Lower lobe of right lung (tissue), 2 donors: Measurements from ENCODE around the gene SPDYE2. TPM values are rescaled to one million over a fixed set of nuclear protein-coding genes. Genes with fewer than 3 reads are reported as not detected.
"Not testable (repeated sequence)": the region's sequence is repeated elsewhere in the genome, so short reads cannot be mapped to it uniquely, and the experiment has no call there.

Source experiments
- ATAC-seq, 2 donors: fragments of 200-7000 bp; cut with Tn5 transposase; one replicate each; pipeline ENCODE4 v1.9.1; 2020 to 2022; ENCODE audit warnings: mild to moderate bottlenecking in 2 of 2, moderate library complexity in 2 of 2
- DNase-seq: peaks from one replicate; pipeline ENCODE4 v3.0.0-alpha.2; 2020
- H3K27ac ChIP-seq: fragments of 200-600 bp; one replicate; pipeline ENCODE4 v1.8.0; 2022
- H3K27me3 ChIP-seq: fragments of 200-600 bp; one replicate; pipeline ENCODE4 v1.8.0; 2022; ENCODE audit warnings: low read depth
- H3K36me3 ChIP-seq: fragments of 200-600 bp; one replicate; pipeline ENCODE4 v1.8.0; 2022; ENCODE audit warnings: mild to moderate bottlenecking
- H3K4me1 ChIP-seq: fragments of 200-600 bp; one replicate; pipeline ENCODE4 v1.8.0; 2022
- H3K4me3 ChIP-seq: fragments of 200-600 bp; one replicate; pipeline ENCODE4 v1.8.0; 2022; ENCODE audit warnings: mild to moderate bottlenecking
- H3K9me3 ChIP-seq: fragments of 200-600 bp; one replicate; pipeline ENCODE4 v1.8.0; 2022
- intact Hi-C: fragments of 100-400 bp; cut with DNase I; formaldehyde crosslinking; loops from one replicate; pipeline ENCODE4 v1.11.0; 2022
- total RNA-seq: library from RNA; stranded (reverse); fragmentation: NEBNext Ultra II Directional; extraction: Animal tissue kit (Norgen Biotek cat#: 25700); gene quantifications from one replicate; pipeline ENCODE4 v1.2.1, GENCODE V29; 2021
- TF ChIP-seq, protein P1 (sequence below): fragments of 200-600 bp; IDR thresholded peaks from one replicate; pipeline ENCODE4 v1.8.0; 2022; ENCODE audit warnings: antibody characterized with exemption, mild to moderate bottlenecking
- donor health status: DM: no; HTN: yes; CAD: no; lungs with severe emphysema.

The SPDYE2 gene
- total RNA-seq, 1 donor from 2014 or later, result not detected

- intact Hi-C loops, H3K27ac ChIP-seq, H3K9me3 ChIP-seq, H3K4me3 ChIP-seq, H3K4me1 ChIP-seq, ATAC-seq, H3K27me3 ChIP-seq: not testable (repeated sequence)
- peaks cover 17% of the 10 kb centered on the region for H3K36me3 ChIP-seq
- DNase-seq, result peak; percentile 45
These were observed 17.6 kb downstream of the SPDYE2 start for GRCh38 chr7:102568620-102569019.

DNA sequence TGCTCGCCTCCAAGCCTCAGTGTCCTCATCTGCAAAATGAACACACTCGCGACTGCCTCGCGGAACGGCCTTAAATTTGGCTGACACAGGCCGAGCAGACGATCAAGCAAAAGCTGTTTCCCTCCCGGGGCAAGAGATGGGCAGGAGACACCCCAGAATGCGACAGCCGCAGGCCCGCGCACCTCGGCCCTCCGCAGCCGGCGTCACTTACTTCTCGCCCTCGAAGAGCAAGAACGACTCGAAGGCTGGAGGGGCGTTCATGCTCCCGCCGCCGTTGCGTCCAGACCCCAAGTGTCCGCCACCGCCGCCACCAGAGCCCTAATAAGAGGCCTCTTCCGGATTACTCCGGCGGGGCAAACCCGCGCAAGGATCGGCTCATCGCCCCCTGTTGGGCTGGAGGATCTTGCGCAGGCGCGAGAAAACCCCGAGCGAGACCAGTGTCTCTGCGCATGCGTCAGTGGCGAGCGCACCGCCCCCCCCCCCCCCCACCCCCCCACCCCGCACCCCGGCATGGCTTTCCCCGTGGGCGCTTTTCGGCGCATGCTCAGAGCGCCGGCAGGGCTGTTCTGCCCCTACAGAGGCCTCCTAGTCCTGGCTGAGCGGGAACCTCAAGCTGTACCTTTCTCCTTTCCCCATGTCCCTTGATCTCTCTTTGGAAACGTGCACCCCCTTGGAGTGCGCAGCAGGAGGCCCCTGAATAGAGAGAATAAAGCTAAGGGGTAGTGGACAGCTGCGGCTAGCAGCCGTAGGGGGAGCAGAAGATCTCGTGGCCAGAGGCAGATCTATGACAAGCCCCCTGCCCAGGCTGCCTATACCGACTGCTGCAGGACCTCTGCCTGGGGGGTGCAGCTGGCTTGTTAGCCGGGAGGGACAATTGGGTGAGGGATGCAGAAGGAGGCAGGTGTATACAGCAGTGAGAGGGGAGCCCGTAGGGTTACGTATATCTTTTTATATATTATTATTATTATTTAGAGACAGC is 21.5 kb downstream of the SPDYE2 start, which contains the start of gene POLR2J3:
TSS of gene POLR2J3 (minus strand) at position 323 of the 979 bp plus-strand sequence. CDS start at position 261, 62 bp downstream.
- H3K9me3 ChIP-seq, H3K36me3 ChIP-seq, intact Hi-C loops, H3K27me3 ChIP-seq, H3K4me1 ChIP-seq: not testable (repeated sequence)
- ATAC-seq (peak; percentile 97 to 98), DNase-seq (peak; percentile 98)
- Histone ChIP-seq H3K27ac (peak within 1 kb of the TSS; percentile 82), H3K4me3 (peak within 1 kb of the TSS; percentile 67)
- TF ChIP-seq, protein P1, sequence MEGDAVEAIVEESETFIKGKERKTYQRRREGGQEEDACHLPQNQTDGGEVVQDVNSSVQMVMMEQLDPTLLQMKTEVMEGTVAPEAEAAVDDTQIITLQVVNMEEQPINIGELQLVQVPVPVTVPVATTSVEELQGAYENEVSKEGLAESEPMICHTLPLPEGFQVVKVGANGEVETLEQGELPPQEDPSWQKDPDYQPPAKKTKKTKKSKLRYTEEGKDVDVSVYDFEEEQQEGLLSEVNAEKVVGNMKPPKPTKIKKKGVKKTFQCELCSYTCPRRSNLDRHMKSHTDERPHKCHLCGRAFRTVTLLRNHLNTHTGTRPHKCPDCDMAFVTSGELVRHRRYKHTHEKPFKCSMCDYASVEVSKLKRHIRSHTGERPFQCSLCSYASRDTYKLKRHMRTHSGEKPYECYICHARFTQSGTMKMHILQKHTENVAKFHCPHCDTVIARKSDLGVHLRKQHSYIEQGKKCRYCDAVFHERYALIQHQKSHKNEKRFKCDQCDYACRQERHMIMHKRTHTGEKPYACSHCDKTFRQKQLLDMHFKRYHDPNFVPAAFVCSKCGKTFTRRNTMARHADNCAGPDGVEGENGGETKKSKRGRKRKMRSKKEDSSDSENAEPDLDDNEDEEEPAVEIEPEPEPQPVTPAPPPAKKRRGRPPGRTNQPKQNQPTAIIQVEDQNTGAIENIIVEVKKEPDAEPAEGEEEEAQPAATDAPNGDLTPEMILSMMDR, result peak; percentile 67

- ATAC-seq, H3K27me3 ChIP-seq, H3K4me1 ChIP-seq, H3K9me3 ChIP-seq, H3K27ac ChIP-seq, H3K4me3 ChIP-seq, H3K36me3 ChIP-seq, intact Hi-C loops, DNase-seq: not testable (repeated sequence)
These were observed 23.6 kb downstream of the SPDYE2 start for GRCh38 chr7:102574607-102575006.

GRCh38 chr7:102576363-102576762 is 25.3 kb downstream of the SPDYE2 start:
- H3K27me3 ChIP-seq, H3K4me1 ChIP-seq, H3K9me3 ChIP-seq, H3K4me3 ChIP-seq, intact Hi-C loops, H3K36me3 ChIP-seq, DNase-seq, H3K27ac ChIP-seq, ATAC-seq: not testable (repeated sequence)

DNA sequence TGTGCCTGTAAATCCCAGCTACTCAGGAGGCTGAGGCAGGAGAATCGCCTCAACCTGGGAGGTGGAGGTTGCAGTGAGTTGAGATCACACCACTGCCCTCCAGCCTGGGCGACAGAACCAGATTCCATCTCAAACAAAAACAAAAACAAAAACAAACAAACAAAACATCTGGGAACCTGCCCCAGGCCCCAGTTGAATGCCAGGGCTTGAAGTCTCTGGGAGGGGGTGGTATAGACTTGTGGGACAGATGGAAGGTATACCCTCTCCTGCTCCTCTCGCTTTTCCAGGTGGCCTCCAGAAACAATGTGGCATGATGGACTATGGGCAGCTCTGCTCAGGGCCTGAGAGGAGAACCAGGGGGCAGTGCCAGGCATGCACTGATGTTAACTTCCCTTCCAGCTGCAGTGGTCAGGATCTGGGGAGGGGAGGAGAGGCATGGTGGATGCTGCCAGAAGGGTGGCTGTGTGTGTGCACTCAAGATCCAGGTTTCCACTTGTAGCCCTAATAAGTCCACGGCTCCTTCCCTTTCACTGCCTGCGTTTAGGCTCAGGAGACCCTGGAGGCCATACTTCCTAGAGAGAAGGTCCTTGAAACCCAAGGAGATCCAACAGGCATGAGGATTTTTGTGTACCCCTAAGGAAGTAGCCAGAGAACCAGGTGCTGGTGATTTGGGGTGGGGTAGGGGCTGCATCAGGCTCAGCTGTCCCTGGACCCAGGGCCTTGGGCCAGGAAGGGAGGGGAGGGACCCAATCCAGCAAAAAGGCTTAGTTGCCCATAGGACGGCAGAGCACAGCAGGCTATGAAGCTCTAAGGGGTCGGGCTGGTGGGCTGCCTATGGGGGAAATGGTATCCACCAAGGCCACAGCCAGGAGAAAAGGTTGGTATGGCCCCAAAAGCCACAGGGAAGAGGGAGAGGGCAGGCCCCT is 26.6 kb downstream of the SPDYE2 start:
- DNase-seq (peak; percentile 15), ATAC-seq (peak in 1 of 2 donors; percentile 21)

GRCh38 chr7:102578486-102578885 is 27.5 kb downstream of the SPDYE2 start:
- intact Hi-C loops, H3K27me3 ChIP-seq, H3K9me3 ChIP-seq, H3K4me1 ChIP-seq, H3K36me3 ChIP-seq, H3K27ac ChIP-seq, H3K4me3 ChIP-seq: not testable (repeated sequence)
- DNase-seq (peak; percentile 42), ATAC-seq (peak in 1 of 2 donors; percentile 33)

More for the DNA sequence above, 26.6 kb downstream of the SPDYE2 start:
- intact Hi-C loops, H3K27me3 ChIP-seq, H3K4me3 ChIP-seq, H3K27ac ChIP-seq, H3K36me3 ChIP-seq, H3K4me1 ChIP-seq, H3K9me3 ChIP-seq: not testable (repeated sequence)

- ATAC-seq, intact Hi-C loops, H3K36me3 ChIP-seq: not testable (repeated sequence)
These were observed 30.7 kb downstream of the SPDYE2 start for GRCh38 chr7:102581722-102582121.

DNA sequence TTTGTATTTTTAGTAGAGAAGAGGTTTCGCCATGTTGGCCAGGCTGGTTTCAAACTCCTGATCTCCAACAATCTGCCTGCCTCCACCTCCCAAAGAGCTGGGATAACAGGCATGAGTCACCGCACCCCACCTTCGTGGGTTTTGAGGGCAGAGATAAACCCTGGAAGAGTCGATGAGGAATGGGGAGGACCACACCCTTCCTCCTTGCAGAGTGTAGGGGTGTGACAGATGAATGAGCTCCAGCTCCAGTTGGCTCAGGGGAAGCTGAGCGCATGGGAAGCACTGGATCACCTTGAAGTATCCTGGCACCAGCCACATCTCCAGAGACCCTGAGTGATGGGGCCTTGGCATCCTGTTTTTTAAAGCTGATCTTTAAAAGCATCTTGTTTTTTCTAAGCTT is 32.5 kb downstream of the SPDYE2 start:
- H3K4me3 ChIP-seq, H3K9me3 ChIP-seq, intact Hi-C loops, H3K27me3 ChIP-seq, H3K4me1 ChIP-seq, H3K27ac ChIP-seq, H3K36me3 ChIP-seq, ATAC-seq, DNase-seq: not testable (repeated sequence)

More at GRCh38 chr7:102581722-102582121, 30.7 kb downstream of the SPDYE2 start:
- not testable (repeated sequence) for DNase-seq, H3K9me3 ChIP-seq, H3K4me3 ChIP-seq, H3K4me1 ChIP-seq, H3K27me3 ChIP-seq, H3K27ac ChIP-seq

GRCh38 chr7:102589857-102590256 is 38.8 kb downstream of the SPDYE2 start:
- H3K4me3 ChIP-seq, intact Hi-C loops, H3K4me1 ChIP-seq, H3K9me3 ChIP-seq, H3K27ac ChIP-seq, H3K36me3 ChIP-seq, H3K27me3 ChIP-seq, DNase-seq: not testable (repeated sequence)
- ATAC-seq, result peak; percentile 67 to 75

GRCh38 chr7:102592477-102593019 is 41.5 kb downstream of the SPDYE2 start:
- H3K27me3 ChIP-seq, H3K9me3 ChIP-seq, H3K36me3 ChIP-seq, H3K27ac ChIP-seq, intact Hi-C loops, H3K4me1 ChIP-seq, H3K4me3 ChIP-seq: not testable (repeated sequence)
- ATAC-seq, result peak; percentile 92 to 93
- DNase-seq, result peak; percentile 88

- H3K4me3 ChIP-seq, intact Hi-C loops: not testable (repeated sequence)
These were observed 42.8 kb downstream of the SPDYE2 start for GRCh38 chr7:102593637-102594334.

More at GRCh38 chr7:102593637-102594334, 42.8 kb downstream of the SPDYE2 start:
- peak; percentile 56 to 70 for ATAC-seq
- H3K4me1 ChIP-seq, H3K27me3 ChIP-seq, H3K9me3 ChIP-seq, H3K36me3 ChIP-seq, DNase-seq, H3K27ac ChIP-seq: not testable (repeated sequence)
